Activated naive CD4-positive, alpha-beta T cell treated with anti-CD3 and anti-CD28 coated beads, Interleukin-2, amount 10 ng/mL, durations not matched to agents 7 days and 5 days (primary cell): ENCODE results near the gene DENND1A.
"Not testable (repeated sequence)": the region's sequence is repeated elsewhere in the genome, so short reads cannot be mapped to it uniquely, and the experiment has no call there.

Experiments
- CTCF ChIA-PET: fragments of 350-600 bp; sonication (Branson Sonifier 250); formaldehyde crosslinking; loops from one replicate; lab custom pipeline; 2021; ENCODE audit warnings: antibody characterized with exemption; lab: Charles Lee
- DNase-seq: peaks from one replicate; pipeline ENCODE4 v3.0.0-alpha.2; 2020
- H3K27ac Mint-ChIP-seq: one replicate; pipeline ENCODE4 v1.8.0; 2021; ENCODE audit warnings: mild to moderate bottlenecking, moderate library complexity, mixed read lengths
- H3K27me3 Mint-ChIP-seq: one replicate; pipeline ENCODE4 v1.8.0; 2021; ENCODE audit warnings: mild to moderate bottlenecking, mixed read lengths
- H3K36me3 Mint-ChIP-seq: one replicate; pipeline ENCODE4 v1.8.0; 2021; ENCODE audit warnings: mixed read lengths
- H3K4me1 Mint-ChIP-seq: one replicate; pipeline ENCODE4 v1.8.0; 2021; ENCODE audit warnings: mixed read lengths
- H3K4me3 Mint-ChIP-seq: one replicate; pipeline ENCODE4 v1.8.0; 2021; ENCODE audit warnings: mild to moderate bottlenecking, moderate library complexity, mixed read lengths
- H3K9me3 Mint-ChIP-seq: one replicate; pipeline ENCODE4 v1.8.0; 2021; ENCODE audit warnings: mixed read lengths

DENND1A gene

GRCh38 chr9:123929870-123930831, at the start of gene DENND1A:
Gene DENND1A, minus strand, starts transcription at chr9:123930126. Its CDS starts 221 bp downstream, at chr9:123929905.
- Mint-ChIP-seq H3K4me3 (peak within 1 kb of the TSS; percentile 86), H3K27me3 (peaks cover 38% of the 10 kb centered on the region), H3K9me3 (no peaks in the 10 kb centered on the region), H3K4me1 (peaks cover 42% of the 10 kb centered on the region), H3K27ac (peak within 1 kb of the TSS; percentile 88), H3K36me3 (peaks cover 6% of the 10 kb centered on the region)
- CTCF ChIA-PET, result interaction anchor here (0.9 kb wide), 1 partner anchor 110 kb away, joined by 3 read pairs; no protein-coding TSS in a partner anchor
- peak; percentile 93 for DNase-seq

- H3K4me1 Mint-ChIP-seq, result no peaks in the 10 kb centered on the region
- peaks cover 2% of the 10 kb centered on the region for H3K9me3 Mint-ChIP-seq
- H3K4me3 Mint-ChIP-seq, result no peak overlapping the region
- peaks cover 34% of the 10 kb centered on the region for H3K27me3 Mint-ChIP-seq
- CTCF ChIA-PET, result no interaction called here
- H3K36me3 Mint-ChIP-seq, result no peaks in the 10 kb centered on the region
- H3K27ac Mint-ChIP-seq, result no peak overlapping the region
- no peak for DNase-seq
These were observed 49.1 kb upstream of the DENND1A start for GRCh38 chr9:123978981-123979380.

GRCh38 chr9:123976579-123976978, 46.7 kb upstream of the DENND1A start:
- H3K27ac Mint-ChIP-seq, H3K4me1 Mint-ChIP-seq, H3K9me3 Mint-ChIP-seq, DNase-seq, CTCF ChIA-PET, H3K36me3 Mint-ChIP-seq, H3K4me3 Mint-ChIP-seq: not testable (repeated sequence)
- H3K27me3 Mint-ChIP-seq, result peaks cover 22% of the 10 kb centered on the region

- H3K4me1 Mint-ChIP-seq, result no peaks in the 10 kb centered on the region
- H3K4me3 Mint-ChIP-seq, result no peak overlapping the region
- peaks cover 2% of the 10 kb centered on the region for H3K9me3 Mint-ChIP-seq
- no peak for DNase-seq
- no peak overlapping the region for H3K27ac Mint-ChIP-seq
- no peaks in the 10 kb centered on the region for H3K36me3 Mint-ChIP-seq
- peaks cover 20% of the 10 kb centered on the region for H3K27me3 Mint-ChIP-seq
- CTCF ChIA-PET, result no interaction called here
These were observed 45.9 kb upstream of the DENND1A start for GRCh38 chr9:123975871-123976270.

GRCh38 chr9:123974471-123974870, 44.5 kb upstream of the DENND1A start:
- Mint-ChIP-seq H3K4me1 (no peaks in the 10 kb centered on the region), H3K27ac (no peak overlapping the region), H3K36me3 (no peaks in the 10 kb centered on the region), H3K4me3 (no peak overlapping the region), H3K27me3 (peaks cover 11% of the 10 kb centered on the region), H3K9me3 (peaks cover 2% of the 10 kb centered on the region)
- DNase-seq, result no peak
- CTCF ChIA-PET, result no interaction called here

GRCh38 chr9:123973590-123974223, 43.8 kb upstream of the DENND1A start:
- Mint-ChIP-seq H3K9me3 (no peaks in the 10 kb centered on the region), H3K27ac (no peak overlapping the region), H3K27me3 (peaks cover 7% of the 10 kb centered on the region), H3K36me3 (no peaks in the 10 kb centered on the region), H3K4me3 (no peak overlapping the region), H3K4me1 (no peaks in the 10 kb centered on the region)
- DNase-seq, result no peak
- CTCF ChIA-PET, result no interaction called here

GRCh38 chr9:123972618-123973017, 42.7 kb upstream of the DENND1A start:
- no peaks in the 10 kb centered on the region for H3K36me3 Mint-ChIP-seq
- peaks cover 7% of the 10 kb centered on the region for H3K27me3 Mint-ChIP-seq
- CTCF ChIA-PET, result no interaction called here
- no peaks in the 10 kb centered on the region for H3K4me1 Mint-ChIP-seq
- H3K4me3 Mint-ChIP-seq, result no peak overlapping the region
- no peaks in the 10 kb centered on the region for H3K9me3 Mint-ChIP-seq
- no peak for DNase-seq
- no peak overlapping the region for H3K27ac Mint-ChIP-seq

- CTCF ChIA-PET, result no interaction called here
- H3K9me3 Mint-ChIP-seq, result no peaks in the 10 kb centered on the region
- H3K27ac Mint-ChIP-seq, result no peak overlapping the region
- H3K4me3 Mint-ChIP-seq, result no peak overlapping the region
- no peaks in the 10 kb centered on the region for H3K36me3 Mint-ChIP-seq
- no peaks in the 10 kb centered on the region for H3K4me1 Mint-ChIP-seq
- DNase-seq, result no peak
- H3K27me3 Mint-ChIP-seq, result peaks cover 44% of the 10 kb centered on the region
These were observed 37.4 kb upstream of the DENND1A start for GRCh38 chr9:123967323-123967722.

- no peak overlapping the region for H3K27ac Mint-ChIP-seq
- H3K4me1 Mint-ChIP-seq, result no peaks in the 10 kb centered on the region
- no peaks in the 10 kb centered on the region for H3K9me3 Mint-ChIP-seq
- no peak overlapping the region for H3K4me3 Mint-ChIP-seq
- H3K36me3 Mint-ChIP-seq, result no peaks in the 10 kb centered on the region
- no peak for DNase-seq
- H3K27me3 Mint-ChIP-seq, result peaks cover 49% of the 10 kb centered on the region
- CTCF ChIA-PET, result no interaction called here
These were observed 36.1 kb upstream of the DENND1A start for GRCh38 chr9:123965801-123966686.

- CTCF ChIA-PET, result no interaction called here
- Mint-ChIP-seq H3K27ac (no peak overlapping the region), H3K9me3 (no peaks in the 10 kb centered on the region), H3K36me3 (no peaks in the 10 kb centered on the region), H3K4me1 (no peaks in the 10 kb centered on the region), H3K4me3 (no peak overlapping the region), H3K27me3 (peaks cover 50% of the 10 kb centered on the region)
- no peak for DNase-seq
These were observed 34.8 kb upstream of the DENND1A start for GRCh38 chr9:123964761-123965160.

- CTCF ChIA-PET, result interaction anchor here (1.9 kb wide), 1 partner anchor 80 kb away, joined by 6 read pairs; no protein-coding TSS in a partner anchor
- Mint-ChIP-seq H3K36me3 (no peaks in the 10 kb centered on the region), H3K4me1 (no peaks in the 10 kb centered on the region), H3K9me3 (no peaks in the 10 kb centered on the region), H3K4me3 (no peak overlapping the region), H3K27ac (no peak overlapping the region), H3K27me3 (peaks cover 53% of the 10 kb centered on the region)
- DNase-seq, result no peak
These were observed 31.0 kb upstream of the DENND1A start for GRCh38 chr9:123960965-123961364.

- H3K4me1 Mint-ChIP-seq, result no peaks in the 10 kb centered on the region
These were observed 30.4 kb upstream of the DENND1A start for GRCh38 chr9:123960366-123960765.

GRCh38 chr9:123959787-123960186, 29.9 kb upstream of the DENND1A start:
- no peaks in the 10 kb centered on the region for H3K4me1 Mint-ChIP-seq
- no peaks in the 10 kb centered on the region for H3K36me3 Mint-ChIP-seq
- CTCF ChIA-PET, result interaction anchor here (1.9 kb wide), 1 partner anchor 81 kb away, joined by 6 read pairs; no protein-coding TSS in a partner anchor
- H3K27ac Mint-ChIP-seq, result no peak overlapping the region
- peaks cover 41% of the 10 kb centered on the region for H3K27me3 Mint-ChIP-seq
- H3K4me3 Mint-ChIP-seq, result no peak overlapping the region
- DNase-seq, result no peak
- no peaks in the 10 kb centered on the region for H3K9me3 Mint-ChIP-seq

More at GRCh38 chr9:123960366-123960765, 30.4 kb upstream of the DENND1A start:
- DNase-seq, result no peak
- Mint-ChIP-seq H3K9me3 (no peaks in the 10 kb centered on the region), H3K4me3 (no peak overlapping the region), H3K27me3 (peaks cover 47% of the 10 kb centered on the region), H3K36me3 (no peaks in the 10 kb centered on the region), H3K27ac (no peak overlapping the region)
- CTCF ChIA-PET, result interaction anchor here (1.9 kb wide), 1 partner anchor 80 kb away, joined by 6 read pairs; no protein-coding TSS in a partner anchor

GRCh38 chr9:123957731-123958130, 27.8 kb upstream of the DENND1A start:
- no peaks in the 10 kb centered on the region for H3K36me3 Mint-ChIP-seq
- no peak overlapping the region for H3K27ac Mint-ChIP-seq
- no peak for DNase-seq
- no peaks in the 10 kb centered on the region for H3K9me3 Mint-ChIP-seq
- H3K4me3 Mint-ChIP-seq, result no peak overlapping the region
- peaks cover 32% of the 10 kb centered on the region for H3K27me3 Mint-ChIP-seq
- H3K4me1 Mint-ChIP-seq, result no peaks in the 10 kb centered on the region
- CTCF ChIA-PET, result interaction anchor here (0.7 to 1.7 kb wide), 2 partner anchors 27 to 83 kb away, joined by 3 to 5 read pairs; no protein-coding TSS in a partner anchor
